ENCODE data around the gene ARHGEF4.

- TF ChIP-seq CTCF (IDR thresholded peaks at IDR 0.05) (no peak), POLR2A (IDR thresholded peaks at IDR 0.05) (no peak)
Observed at GRCh38 chr2:130829015-130829414, 7.7 kb upstream of the ARHGEF4 start.

Measured in heart left ventricle (tissue), 13 donors.